BLaER1 (cell line): ENCODE data around the gene LSMEM2.
"Not testable (repeated sequence)": the region's sequence is repeated elsewhere in the genome, so short reads cannot be mapped to it uniquely, and the experiment has no call there.

Experiments
- H3K27ac ChIP-seq: shearing (Covaris generic); formaldehyde crosslinking; 2 replicates; pipeline ENCODE4 v1.8.1; 2022
- H3K27me3 ChIP-seq: shearing (Covaris generic); formaldehyde crosslinking; 2 replicates; pipeline ENCODE4 v1.8.1; 2022
- H3K36me3 ChIP-seq: shearing (Covaris generic); formaldehyde crosslinking; 2 replicates; pipeline ENCODE4 v1.8.1; 2022
- H3K4me1 ChIP-seq: shearing (Covaris generic); formaldehyde crosslinking; 2 replicates; pipeline ENCODE4 v1.8.1; 2022
- H3K4me2 ChIP-seq: shearing (Covaris generic); formaldehyde crosslinking; 2 replicates; pipeline ENCODE4 v1.8.1; 2022
- H3K4me3 ChIP-seq: shearing (Covaris generic); formaldehyde crosslinking; 2 replicates; pipeline ENCODE4 v1.8.1; 2022
- H3K9ac ChIP-seq: shearing (Covaris generic); formaldehyde crosslinking; 2 replicates; pipeline ENCODE4 v1.8.1; 2022
- H3K9me3 ChIP-seq: shearing (Covaris generic); formaldehyde crosslinking; 2 replicates; pipeline ENCODE4 v1.8.1; 2022
- H4K20me1 ChIP-seq: shearing (Covaris generic); formaldehyde crosslinking; 2 replicates; pipeline ENCODE4 v1.8.1; 2022
- Cebpa-rat ChIP-seq: shearing (Covaris generic); IDR thresholded peaks from 2 replicates; pipeline ENCODE4 v1.8.1; 2022

Gene LSMEM2

GRCh38 chr3:50244813-50245212 lies 34.1 kb upstream of the LSMEM2 start:
- Histone ChIP-seq H4K20me1 (peaks cover 84% of the 10 kb centered on the region), H3K27ac (peak overlapping the region; percentile 91), H3K4me1 (peaks cover 100% of the 10 kb centered on the region), H3K4me2 (peak overlapping the region; percentile 93), H3K36me3 (peaks cover 47% of the 10 kb centered on the region), H3K9ac (peak overlapping the region; percentile 80; the same call in 1 of the 2 replicates)
- not testable (repeated sequence) for H3K9me3 ChIP-seq, H3K27me3 ChIP-seq, H3K4me3 ChIP-seq
- TF ChIP-seq Cebpa-rat: peak; percentile 44; the same call in 1 of the 2 replicates

DNA sequence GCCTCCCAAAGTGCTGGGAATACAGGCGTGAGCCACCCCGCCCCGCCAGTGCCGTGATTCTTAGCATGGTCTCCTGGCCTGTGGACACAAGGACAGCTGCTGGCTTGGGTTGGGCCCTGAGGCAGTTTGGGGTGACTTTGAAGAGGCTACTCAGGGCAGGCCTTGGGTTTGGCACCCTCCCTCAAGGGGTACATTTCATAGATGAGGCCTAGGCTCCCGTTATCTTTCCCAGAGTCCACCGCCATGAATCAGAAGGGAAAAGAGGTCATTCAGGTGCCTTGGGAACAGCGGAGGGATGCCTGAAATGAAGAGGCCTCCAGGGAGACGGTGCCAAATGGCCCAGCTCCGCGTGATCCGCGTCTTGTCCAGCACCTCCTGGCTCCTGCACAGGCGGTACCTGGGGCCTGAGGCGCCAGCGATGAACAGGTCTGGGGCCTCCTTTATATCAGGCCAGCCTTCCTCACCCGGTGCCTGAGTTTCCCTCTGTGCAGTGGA lies 33.6 kb upstream of the LSMEM2 start:
- Histone ChIP-seq H3K4me1 (peaks cover 100% of the 10 kb centered on the region), H4K20me1 (peaks cover 84% of the 10 kb centered on the region), H3K9me3 (no peaks in the 10 kb centered on the region), H3K4me2 (peak overlapping the region; percentile 93), H3K27me3 (no peaks in the 10 kb centered on the region), H3K4me3 (peak overlapping the region; percentile 64), H3K36me3 (peaks cover 47% of the 10 kb centered on the region), H3K27ac (peak overlapping the region; percentile 91), H3K9ac (peak overlapping the region; percentile 80)
- no peak for TF ChIP-seq Cebpa-rat

DNA sequence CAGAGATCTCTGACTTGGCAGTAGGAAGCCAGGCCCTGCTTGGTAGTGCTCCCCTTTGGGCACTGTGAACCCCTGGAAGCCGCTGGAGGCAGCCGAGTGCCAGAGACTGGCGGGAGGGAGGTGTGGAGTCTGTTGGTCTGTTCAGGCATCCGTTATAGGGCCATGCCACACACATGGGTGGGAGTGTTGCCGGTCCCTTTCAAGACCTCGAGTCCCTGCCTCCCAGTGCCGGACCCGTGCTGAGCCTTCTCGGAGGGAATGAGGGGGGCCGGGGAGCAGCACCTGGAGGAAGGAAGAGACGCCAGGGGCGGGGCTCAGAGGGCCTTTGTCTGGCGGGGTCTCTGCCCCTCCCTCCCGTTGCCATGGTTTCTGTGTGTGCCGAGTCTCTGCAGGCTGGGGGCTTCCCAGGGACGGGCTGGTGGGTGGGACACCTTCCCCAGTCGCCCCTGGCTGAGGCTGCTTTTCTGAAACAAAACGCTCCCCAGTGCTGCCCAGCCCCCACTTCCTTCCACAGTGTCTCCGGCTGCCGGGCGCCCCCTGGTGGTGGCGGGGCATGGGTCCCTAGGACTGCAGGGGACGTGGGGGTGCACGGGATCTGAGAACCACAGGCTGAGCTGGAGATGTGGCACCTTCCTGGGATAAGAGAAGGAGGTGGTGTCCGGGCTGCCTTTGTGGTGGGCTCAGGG lies 32.9 kb upstream of the LSMEM2 start:
- Histone ChIP-seq H3K27me3 (no peaks in the 10 kb centered on the region), H4K20me1 (peaks cover 84% of the 10 kb centered on the region), H3K9me3 (no peaks in the 10 kb centered on the region), H3K27ac (peak overlapping the region; percentile 91), H3K9ac (peak overlapping the region; percentile 80), H3K4me3 (peak overlapping the region; percentile 64), H3K4me1 (peaks cover 96% of the 10 kb centered on the region), H3K36me3 (peaks cover 52% of the 10 kb centered on the region), H3K4me2 (peak overlapping the region; percentile 93)
- no peak for TF ChIP-seq Cebpa-rat

- peak overlapping the region; percentile 80 for H3K9ac ChIP-seq
- peaks cover 57% of the 10 kb centered on the region for H3K36me3 ChIP-seq
- H4K20me1 ChIP-seq: peaks cover 84% of the 10 kb centered on the region
- no peak for TF ChIP-seq Cebpa-rat
- H3K27me3 ChIP-seq: no peaks in the 10 kb centered on the region
- H3K4me1 ChIP-seq: peaks cover 91% of the 10 kb centered on the region
- H3K9me3 ChIP-seq: no peaks in the 10 kb centered on the region
- peak overlapping the region; percentile 91 for H3K27ac ChIP-seq
- peak overlapping the region; percentile 93 for H3K4me2 ChIP-seq
- peak overlapping the region; percentile 64 for H3K4me3 ChIP-seq
Measured at GRCh38 chr3:50246517-50246954, 32.4 kb upstream of the LSMEM2 start.

DNA sequence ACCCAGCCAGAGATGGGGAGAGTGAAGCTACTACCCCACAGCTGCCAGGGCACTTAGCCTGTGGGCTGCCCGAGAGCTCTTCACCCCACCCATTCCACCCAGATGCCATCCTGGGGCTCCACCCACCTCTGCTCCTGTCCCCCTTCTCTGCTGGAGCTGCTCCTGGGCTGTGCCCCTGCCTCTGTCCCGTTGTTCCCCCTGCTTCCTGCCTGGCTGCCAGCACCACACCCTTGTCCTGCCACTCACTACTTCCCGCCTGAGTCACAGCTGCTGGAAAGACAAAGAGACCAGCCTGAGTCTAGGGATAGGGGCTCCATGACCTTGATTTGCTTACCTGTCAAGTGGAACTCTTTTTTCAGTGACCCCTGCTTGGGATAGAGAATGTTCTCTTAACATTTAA lies 30.5 kb upstream of the LSMEM2 start:
- Histone ChIP-seq H3K27ac (peak overlapping the region; percentile 49), H3K36me3 (peaks cover 72% of the 10 kb centered on the region)

GRCh38 chr3:50249457-50249856 lies 29.4 kb upstream of the LSMEM2 start:
- H3K4me1 ChIP-seq: peaks cover 67% of the 10 kb centered on the region
- H3K27me3 ChIP-seq: no peaks in the 10 kb centered on the region
- H3K9me3 ChIP-seq: no peaks in the 10 kb centered on the region
- H3K4me3 ChIP-seq: no peak overlapping the region
- no peak overlapping the region for H3K27ac ChIP-seq
- H3K36me3 ChIP-seq: peaks cover 78% of the 10 kb centered on the region
- no peak overlapping the region for H3K4me2 ChIP-seq
- 0 out of 2 replicates have a peak overlapping the region, but pooled peaks have one; percentile 45 for H3K9ac ChIP-seq
- peaks cover 87% of the 10 kb centered on the region for H4K20me1 ChIP-seq
- no peak for TF ChIP-seq Cebpa-rat

More for the DNA sequence above, 30.5 kb upstream of the LSMEM2 start:
- no peak overlapping the region for H3K4me3 ChIP-seq
- H3K4me1 ChIP-seq: peaks cover 72% of the 10 kb centered on the region
- H3K9me3 ChIP-seq: no peaks in the 10 kb centered on the region
- no peak for TF ChIP-seq Cebpa-rat
- H3K27me3 ChIP-seq: no peaks in the 10 kb centered on the region
- H3K4me2 ChIP-seq: peak overlapping the region; percentile 93; the same call in 1 of the 2 replicates
- peak overlapping the region; percentile 45; the same call in 1 of the 2 replicates for H3K9ac ChIP-seq
- H4K20me1 ChIP-seq: peaks cover 84% of the 10 kb centered on the region

DNA sequence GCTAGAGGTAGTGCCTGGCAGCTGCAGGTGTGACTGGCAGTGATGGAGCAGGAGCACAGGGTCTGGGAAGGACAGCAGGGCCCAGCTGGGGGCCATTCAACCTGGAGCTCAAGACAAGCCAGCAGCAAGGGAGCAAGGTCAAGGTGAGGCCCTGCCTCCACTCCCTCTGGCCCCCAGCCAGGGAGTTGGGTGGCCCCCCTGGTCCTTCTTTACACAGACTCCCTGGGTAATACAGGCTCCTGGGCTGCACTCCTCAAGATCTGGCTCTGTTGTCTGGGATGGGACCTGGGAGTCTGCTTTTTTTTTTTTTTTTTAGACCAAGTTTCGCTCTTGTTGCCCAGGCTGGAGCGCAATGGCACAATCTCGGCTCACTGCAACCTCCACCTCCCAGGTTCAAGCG lies 28.4 kb upstream of the LSMEM2 start:
- Histone ChIP-seq H4K20me1 (peaks cover 93% of the 10 kb centered on the region), H3K4me1 (peaks cover 63% of the 10 kb centered on the region), H3K9ac (no peak overlapping the region), H3K27ac (no peak overlapping the region), H3K9me3 (no peaks in the 10 kb centered on the region), H3K36me3 (peaks cover 86% of the 10 kb centered on the region), H3K4me2 (no peak overlapping the region), H3K27me3 (no peaks in the 10 kb centered on the region), H3K4me3 (no peak overlapping the region)
- no peak for TF ChIP-seq Cebpa-rat

GRCh38 chr3:50251220-50251619 lies 27.7 kb upstream of the LSMEM2 start:
- Histone ChIP-seq H3K27me3 (no peaks in the 10 kb centered on the region), H3K4me3 (no peak overlapping the region), H3K9ac (no peak overlapping the region), H4K20me1 (peaks cover 98% of the 10 kb centered on the region), H3K4me1 (peaks cover 56% of the 10 kb centered on the region), H3K27ac (no peak overlapping the region), H3K36me3 (peaks cover 92% of the 10 kb centered on the region), H3K4me2 (no peak overlapping the region), H3K9me3 (no peaks in the 10 kb centered on the region)
- TF ChIP-seq Cebpa-rat: no peak

DNA sequence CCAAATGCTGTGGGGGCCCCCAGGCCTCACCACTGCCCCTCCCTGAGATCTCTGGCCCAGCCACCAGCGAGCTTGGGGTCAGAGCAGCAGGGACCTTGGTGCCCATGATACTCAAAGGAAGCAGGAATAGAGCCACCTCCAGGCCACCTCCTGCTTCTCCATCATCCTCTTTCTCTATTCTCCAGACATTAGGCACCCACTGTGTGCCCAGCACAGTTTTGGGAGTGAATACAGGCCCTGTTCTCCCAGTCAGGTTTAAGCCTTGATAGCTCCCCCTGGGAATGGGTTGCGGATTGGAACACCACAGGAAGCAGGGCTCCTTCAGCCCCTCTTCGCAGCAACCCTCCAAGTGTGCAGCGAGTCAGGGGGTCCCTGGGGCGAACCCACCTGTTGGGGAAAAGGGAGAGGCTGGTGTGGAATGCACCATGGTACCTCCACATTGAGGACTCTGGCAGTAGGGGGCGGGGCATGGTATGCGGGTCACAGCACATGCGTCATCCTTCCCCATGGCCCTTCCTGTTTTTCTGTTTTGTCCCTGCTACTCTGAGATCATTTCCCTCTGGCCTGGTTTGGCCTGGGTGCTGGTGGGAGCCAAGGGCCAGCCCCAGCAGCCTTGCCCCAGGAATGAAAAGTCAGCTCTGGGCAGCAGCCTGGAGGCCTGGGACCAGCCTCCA lies 24.2 kb upstream of the LSMEM2 start:
- Histone ChIP-seq H3K27me3 (no peaks in the 10 kb centered on the region), H3K36me3 (peaks cover 98% of the 10 kb centered on the region), H3K27ac (peak overlapping the region; percentile 41), H3K9me3 (no peaks in the 10 kb centered on the region), H3K4me1 (peaks cover 37% of the 10 kb centered on the region), H3K4me3 (no peak overlapping the region), H3K4me2 (no peak overlapping the region; the same call in 1 of the 2 replicates), H4K20me1 (peaks cover 92% of the 10 kb centered on the region), H3K9ac (peak overlapping the region; percentile 15; the same call in 1 of the 2 replicates)
- no peak for TF ChIP-seq Cebpa-rat

DNA sequence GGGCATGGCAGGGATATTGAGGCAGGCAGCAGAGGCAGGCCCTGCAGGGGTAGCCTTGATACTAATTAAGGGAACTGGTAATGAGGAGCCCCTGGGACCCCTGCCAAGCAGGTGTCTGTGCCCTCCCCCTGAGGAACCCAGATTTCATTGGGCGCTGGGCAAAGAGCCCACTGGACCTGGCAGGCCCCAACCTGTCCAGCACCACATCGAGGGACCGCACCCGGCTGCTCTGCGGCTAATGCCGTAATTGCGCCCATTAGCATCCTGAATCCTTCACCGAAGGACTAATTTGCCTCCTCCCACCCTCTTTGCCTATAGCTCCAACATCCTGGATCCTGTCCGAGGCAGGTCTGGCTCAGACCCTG lies 23.7 kb upstream of the LSMEM2 start:
- Histone ChIP-seq H3K9me3 (no peaks in the 10 kb centered on the region), H3K4me1 (peaks cover 34% of the 10 kb centered on the region), H4K20me1 (peaks cover 86% of the 10 kb centered on the region), H3K27me3 (no peaks in the 10 kb centered on the region), H3K4me3 (no peak overlapping the region), H3K4me2 (no peak overlapping the region), H3K27ac (peak overlapping the region; percentile 41), H3K36me3 (peaks cover 93% of the 10 kb centered on the region), H3K9ac (peak overlapping the region; percentile 15; the same call in 1 of the 2 replicates)
- TF ChIP-seq Cebpa-rat: no peak
